K562 (cell line): ENCODE results near the gene ADGRL3. TPM values are rescaled to one million over a fixed set of nuclear protein-coding genes. Genes with fewer than 3 reads are reported as not detected.

Experiments used
- ATAC-seq: fragments of 200-7000 bp; cut with Tn5 transposase; 3 replicates; pipeline ENCODE4 v1.9.1; 2020; ENCODE audit warnings: moderate library complexity
- BruUV-seq: library from RNA; stranded (reverse); fragments of 400-500 nt; replicated peaks from 2 replicates; lab custom pipeline; 2021; lab: Mats Ljungman, UMichigan
- CTCF ChIA-PET: fragments of 300-600 bp; formaldehyde crosslinking; extraction: SDS; loops from one replicate; lab custom pipeline; 2021; ENCODE audit warnings: low intra/inter-chr PET ratio; lab: Yijun Ruan, JAX
- POLR2A ChIA-PET: fragments of 300-600, 350-650 bp; sonication (Branson Sonifier 250); formaldehyde crosslinking; extraction: SDS; loops from one replicate; lab custom pipeline; 2021; ENCODE audit warnings: antibody characterized with exemption, inconsistent platforms; lab: Yijun Ruan, JAX
- DNase-seq, 4 experiments: peaks; one replicate each; pipeline versions ENCODE4 v3.0.0 to v3.0.0-alpha.2; 2011 to 2018; ENCODE audit warnings: low spot score in 3 of 4, mixed read lengths in 3 of 4; ENCODE audit errors: extremely low read depth in 1 of 4
- FAIRE-seq: peaks from 2 replicates; lab custom pipeline; 2011; peaks lifted over from hg19 to GRCh38; lab: Jason Lieb, UNC
- H2AFZ ChIP-seq: 2 replicates; pipeline ENCODE4 v1.6.0; 2011; ENCODE audit warnings: low read depth, low read length, control low read depth, inconsistent platforms
- H3K27ac ChIP-seq: fragments of 200-600 bp; 3 replicates; pipeline ENCODE4 v1.8.0; 2011; ENCODE audit warnings: low read depth, mild to moderate bottlenecking, control low read depth, inconsistent platforms, low read length, moderate library complexity, mixed read lengths; ENCODE audit errors: extremely low read depth
- H3K27me3 ChIP-seq, 2 experiments: fragments of 300-600 bp in 1 of 2; 2 replicates in 1 of 2; 3 replicates in 1 of 2; pipeline versions ENCODE4 v1.6.0 to v1.8.0; 2011; ENCODE audit warnings: inconsistent platforms in 2 of 2, low read length in 2 of 2, mild to moderate bottlenecking in 1 of 2, mixed read lengths in 1 of 2, moderate library complexity in 1 of 2; ENCODE audit not compliant: control insufficient read depth in 2 of 2, insufficient read depth in 2 of 2
- H3K36me3 ChIP-seq: fragments of 300-600 bp; 3 replicates; pipeline ENCODE4 v1.8.0; 2011; ENCODE audit warnings: mild to moderate bottlenecking, low read length, inconsistent platforms; ENCODE audit not compliant: control insufficient read depth, insufficient read depth
- H3K4me1 ChIP-seq, 2 experiments: fragments of 200-600 bp in 1 of 2; replicated peaks in 1 of 2; 2 replicates in 1 of 2; 3 replicates in 1 of 2; pipeline versions ENCODE4 v1.5.1 to v1.8.0; 2011; ENCODE audit warnings: inconsistent platforms in 2 of 2, low read length in 2 of 2, mild to moderate bottlenecking in 1 of 2, mixed read lengths in 1 of 2, moderate library complexity in 1 of 2; ENCODE audit not compliant: control insufficient read depth in 2 of 2, insufficient read depth in 2 of 2
- H3K4me2 ChIP-seq: 2 replicates; pipeline ENCODE4 v1.6.1; 2011; ENCODE audit warnings: low read length, control low read depth, inconsistent platforms, mixed read lengths; ENCODE audit not compliant: insufficient read depth
- H3K4me3 ChIP-seq: fragments of 200-600 bp; sonication (generic), shearing (Covaris generic); 2 replicates; pipeline ENCODE4 v1.5.1; 2016; ENCODE audit warnings: control low read depth, inconsistent platforms
- H3K79me2 ChIP-seq: fragments of 200-600 bp; 3 replicates; pipeline ENCODE4 v1.8.0; 2011; ENCODE audit warnings: low read length, inconsistent platforms; ENCODE audit not compliant: control insufficient read depth, insufficient read depth
- H3K9ac ChIP-seq, 2 experiments: 2 replicates each; pipeline versions ENCODE4 v1.6.0 to v1.6.1; 2011; ENCODE audit warnings: low read depth in 2 of 2, low read length in 2 of 2, control low read depth in 1 of 2, inconsistent platforms in 1 of 2, mild to moderate bottlenecking in 1 of 2, mixed read lengths in 1 of 2; ENCODE audit not compliant: insufficient read depth in 1 of 2
- H3K9me1 ChIP-seq: one replicate; pipeline ENCODE4 v1.6.0; 2011; ENCODE audit warnings: inconsistent platforms, mild to moderate bottlenecking, low read length, moderate library complexity; ENCODE audit not compliant: control insufficient read depth, insufficient read depth
- H3K9me3 ChIP-seq: replicated peaks from 2 replicates; pipeline ENCODE4 v1.5.1; 2011; ENCODE audit warnings: low read depth, low read length, inconsistent platforms; ENCODE audit not compliant: control insufficient read depth, insufficient read depth
- H4K20me1 ChIP-seq: replicated peaks from 2 replicates; pipeline ENCODE4 v1.6.1; 2011; ENCODE audit warnings: low read length, inconsistent platforms, mixed read lengths; ENCODE audit not compliant: control insufficient read depth, insufficient read depth
- FOXP1 ChIP-seq: sonication (generic); formaldehyde crosslinking; IDR thresholded peaks from 2 replicates; pipeline ENCODE4 v1.8.0; 2022; ENCODE audit warnings: mild to moderate bottlenecking, missing genetic modification reagents
- RNF219 ChIP-seq: fragments of 250-450 bp; sonication (Bioruptor Pico); IDR thresholded peaks from 2 replicates; pipeline ENCODE4 v1.5.0; 2022; ENCODE audit warnings: mild to moderate bottlenecking
- SNAPC5 ChIP-seq: fragments of 250-450 bp; sonication (Bioruptor Pico); IDR thresholded peaks from 2 replicates; pipeline ENCODE4 v1.8.0; 2021; ENCODE audit warnings: moderate library complexity, mild to moderate bottlenecking, inconsistent platforms
- ZC3H8 ChIP-seq: fragments of 450-650 bp; IDR thresholded peaks from 2 replicates; pipeline ENCODE4 v1.6.1; 2017
- ZNF57 ChIP-seq: fragments of 450-650 bp; formaldehyde crosslinking; IDR thresholded peaks from 2 replicates; pipeline ENCODE4 v1.4.0; 2020; ENCODE audit warnings: mild to moderate bottlenecking, moderate library complexity
- WGBS: fragments of 100-300 bp; shearing (Covaris generic); methylation state at CpG from one replicate; pipeline ENCODE4 v1.1.6; 2016; ENCODE audit warnings: low coverage, mixed read lengths; ENCODE audit not compliant: insufficient coverage; ENCODE audit errors: missing lambda C conversion rate; 5-methylcytosine and 5-hydroxymethylcytosine counted together
- in situ Hi-C: fragments of 300-500 bp; cut with MboI; formaldehyde crosslinking; loops from 4 replicates; pipeline ENCODE4 v1.15.0; 2018; ENCODE audit warnings: inconsistent platforms, mixed read lengths
- intact Hi-C: fragments of 100-400 bp; cut with micrococcal nuclease; formaldehyde crosslinking; loops from 2 replicates; pipeline ENCODE4 v1.14.2; 2022
- polyA plus RNA-seq, 8 experiments: library from polyadenylated mRNA; depleted of rRNA in 4 of 8; stranded (reverse) in 5 of 8; unstranded in 3 of 8; fragments of >200 nt; fragmentation: Nextera tagmentation in 2 of 8; fragmentation: Illumina TruSeq in 1 of 8; extraction: Ambion mirVana in 2 of 8; extraction: Trizol in 1 of 8; gene quantifications; 2 replicates each; pipeline versions ENCODE4 v1.2.1 to v1.2.3, GENCODE V29; 2011 to 2014; ENCODE audit warnings: inconsistent platforms in 1 of 8, missing spikeins in 1 of 8
- total RNA-seq, 7 experiments: library from RNA; depleted of rRNA in 6 of 7; stranded (reverse); fragments of >200 nt in 6 of 7; fragmentation: Illumina TruSeq in 2 of 7; extraction: Trizol in 2 of 7; gene quantifications; 2 replicates each; pipeline versions ENCODE4 v1.2.1 to v1.2.3, GENCODE V29; 2011 to 2021; ENCODE audit warnings: low replicate concordance in 1 of 7

ADGRL3 gene
- total and polyA plus RNA-seq, 9 of the 15 experiments (the other 6 are each of a cell fraction or from before 2014, with no cell fraction given): 0.03 to 0.14 (median 0.04) TPM; not detected in 2

GRCh38 chr4:61630548-61630947 lies 430.4 kb downstream of the ADGRL3 start:
- ChIA-PET CTCF (no interaction called here), POLR2A (no interaction called here)
- Histone ChIP-seq H2AFZ (no peak overlapping the region), H3K9me1 (no peaks in the 10 kb centered on the region), H3K27ac (no peak overlapping the region), H3K4me1 (no peaks in the 10 kb centered on the region), H3K9me3 (no peaks in the 10 kb centered on the region), H3K4me2 (no peak overlapping the region), H3K9ac (no peak overlapping the region), H4K20me1 (no peaks in the 10 kb centered on the region), H3K36me3 (no peaks in the 10 kb centered on the region), H3K4me3 (no peak overlapping the region), H3K27me3 (no peaks in the 10 kb centered on the region), H3K79me2 (no peaks in the 10 kb centered on the region)
- WGBS: 0% methylated on average over 2 of the region's 2 CpGs
- BruUV-seq: no TSS peak
- TF ChIP-seq RNF219 (CRISPR knock-in tag): no peak
- TF ChIP-seq ZC3H8: no peak
- no peak for TF ChIP-seq SNAPC5 (CRISPR knock-in tag)
- no peak for TF ChIP-seq FOXP1 (CRISPR knock-in tag)
- no peak for TF ChIP-seq ZNF57 (CRISPR knock-in tag)
- intact Hi-C loops (no loop called here), in situ Hi-C loops (no loop called here)
- DNase-seq (no peak), FAIRE-seq (no peak), ATAC-seq (no peak)
